Stimulated activated CD8-positive, alpha-beta memory T cell treated with anti-CD3 and anti-CD28 coated beads, Interleukin-7, amount 100 ng/mL, for 24 hours (primary cell): Measurements from ENCODE around the gene PRKAB2.
"Not testable (repeated sequence)": the region's sequence is repeated elsewhere in the genome, so short reads cannot be mapped to it uniquely, and the experiment has no call there.

ENCODE experiments used
- DNase-seq: peaks from one replicate; pipeline ENCODE4 v3.0.0-alpha.2; 2020; ENCODE audit warnings: low read depth

Gene PRKAB2

DNA sequence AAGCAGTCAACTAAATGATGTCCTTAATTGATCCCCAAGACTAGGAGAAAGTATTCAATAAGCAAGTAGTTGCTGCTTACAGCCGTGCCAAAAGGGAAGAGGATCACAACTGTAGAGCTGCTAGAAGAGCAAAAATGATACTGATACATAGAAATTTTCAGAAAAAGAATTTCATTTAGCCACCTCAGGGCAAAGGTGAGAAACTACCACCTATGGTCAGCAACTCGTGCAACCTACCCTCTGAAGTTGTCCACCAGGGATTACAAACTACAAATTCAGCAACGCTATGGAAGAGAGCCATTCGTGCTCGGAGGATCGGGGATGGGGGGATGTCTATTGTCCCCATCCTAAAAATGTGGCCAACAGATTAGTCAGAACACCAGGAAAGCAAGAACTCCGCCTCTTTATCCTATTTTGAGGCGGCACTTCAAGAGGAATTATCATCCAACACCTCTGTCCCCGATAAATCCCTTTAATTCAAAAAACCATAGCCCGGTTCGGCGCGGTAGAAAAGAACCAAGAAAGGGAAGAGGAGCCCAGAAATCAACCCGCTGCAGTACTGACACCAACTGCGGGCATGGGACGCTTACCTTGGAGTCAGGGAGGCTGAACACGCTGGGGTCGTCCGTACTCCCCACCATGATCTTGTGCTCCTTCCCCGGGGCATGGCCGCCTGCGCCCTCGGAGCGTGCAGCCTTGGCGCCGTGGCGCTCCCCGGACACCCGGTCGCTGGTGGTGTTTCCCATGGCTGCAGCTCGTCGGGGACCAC lies 687 bp downstream of the PRKAB2 start:
- no peak for DNase-seq

DNA sequence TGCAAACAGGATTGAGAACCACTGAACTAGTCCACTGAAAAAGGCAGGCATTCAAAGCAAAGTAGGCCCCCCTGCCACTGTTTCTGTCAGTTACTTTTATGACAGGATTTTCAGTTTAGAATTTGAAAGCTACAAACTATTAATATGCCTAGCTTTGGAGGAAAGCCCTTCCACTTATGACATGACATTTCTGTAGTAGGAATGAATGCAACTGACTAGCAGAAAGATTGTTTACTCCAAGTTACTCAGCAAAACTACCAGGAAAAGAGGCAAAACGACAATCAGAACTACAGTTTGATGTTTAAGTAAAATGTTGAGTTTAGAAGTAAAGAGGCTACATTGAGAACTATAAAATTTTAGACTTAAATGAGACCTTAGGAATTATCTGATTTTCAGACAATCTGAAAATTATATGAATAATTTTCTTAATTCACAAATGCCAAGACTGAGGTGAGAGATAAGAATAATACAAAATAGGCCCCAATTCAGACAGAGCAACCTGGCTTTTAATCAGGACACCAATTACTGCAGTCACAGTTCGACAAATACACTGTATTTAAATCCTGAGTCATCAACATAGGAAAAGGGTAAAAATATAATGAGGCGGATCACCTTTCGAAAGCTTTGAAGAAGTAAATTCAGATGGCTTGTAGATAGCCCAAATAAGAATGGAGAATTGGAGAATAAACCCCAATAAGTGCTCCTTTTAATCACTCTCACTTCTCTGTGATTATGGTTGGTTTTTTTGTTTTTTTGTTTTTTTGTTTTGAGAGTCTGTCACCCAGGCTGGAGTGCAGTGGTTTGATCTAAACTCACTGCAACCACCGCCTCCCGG lies 2.2 kb downstream of the PRKAB2 start:
- DNase-seq = no peak

DNA sequence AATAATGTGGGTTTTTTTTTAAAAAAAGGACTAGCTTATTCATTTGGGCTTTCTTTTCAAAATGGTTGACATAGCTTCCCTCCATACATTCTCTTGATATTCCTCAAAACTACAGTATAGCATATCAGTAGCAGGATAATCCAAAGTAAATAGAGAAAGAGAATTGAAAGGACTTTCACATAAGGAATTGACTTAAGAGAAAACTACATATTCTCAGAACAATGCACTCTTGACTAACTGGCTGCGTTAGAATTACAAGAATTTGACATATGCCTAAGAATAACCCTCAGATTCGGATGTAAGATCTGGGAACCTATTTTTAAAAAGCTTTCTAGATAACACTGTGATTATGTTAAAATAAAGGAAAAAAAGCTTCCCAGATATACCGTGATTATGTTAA lies 3.1 kb downstream of the PRKAB2 start:
- DNase-seq = no peak

DNA sequence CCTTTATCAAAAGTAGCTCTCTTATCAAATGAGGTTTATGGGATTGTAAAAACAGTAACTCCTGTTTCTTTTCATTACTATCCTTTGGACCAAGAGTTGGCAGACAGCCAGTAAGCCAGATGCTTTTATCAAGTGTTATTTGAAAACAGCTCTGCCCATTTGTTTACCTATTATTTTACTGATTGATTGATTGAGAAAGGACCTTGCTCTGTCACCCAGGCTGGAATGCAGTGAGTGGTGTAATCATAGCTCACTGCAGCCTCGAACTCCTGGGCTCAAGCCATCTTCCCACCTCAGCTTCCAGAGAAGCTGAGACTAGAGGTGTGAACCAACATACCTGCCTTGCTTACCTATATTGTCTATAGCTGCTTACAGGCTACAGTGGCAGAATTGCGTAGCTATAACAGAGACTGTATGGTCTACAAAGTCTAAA lies 3.6 kb downstream of the PRKAB2 start:
- DNase-seq = no peak

DNA sequence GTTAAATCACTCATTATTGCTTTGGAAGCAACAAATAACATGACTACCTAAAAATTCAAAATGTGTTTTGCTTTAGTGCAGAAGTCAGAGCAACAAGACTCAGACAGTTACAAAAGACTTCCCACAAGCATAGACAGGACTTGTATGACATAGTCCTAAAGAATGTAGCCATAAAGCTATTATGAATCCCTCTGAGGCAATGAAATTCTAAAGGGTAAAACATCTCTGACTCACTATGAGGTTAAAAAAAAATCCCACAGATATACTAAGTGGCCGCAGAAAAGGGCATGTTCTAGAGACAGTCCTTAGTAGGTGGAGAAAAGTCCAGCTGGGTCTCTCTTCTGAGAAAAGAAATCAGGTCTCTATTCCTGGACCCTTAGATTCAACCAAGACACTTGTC lies 4.9 kb downstream of the PRKAB2 start:
- DNase-seq = no peak

DNA sequence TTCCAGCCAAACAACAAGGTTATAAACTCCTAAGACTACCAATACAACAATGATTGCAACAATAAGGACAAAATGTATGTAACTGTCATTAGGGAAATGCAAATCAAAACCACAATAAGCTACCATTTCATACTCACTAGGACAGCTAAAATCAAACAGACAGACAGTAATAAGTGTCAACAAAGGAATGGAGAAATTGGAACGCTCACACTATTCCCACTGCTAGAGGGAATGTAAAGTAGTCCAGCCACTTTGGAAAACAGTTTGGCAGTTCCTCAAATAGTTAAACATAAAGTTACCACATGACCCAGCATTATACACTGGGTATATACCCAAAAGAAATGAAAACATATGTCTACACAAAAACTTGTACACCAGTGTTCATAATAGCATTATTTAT lies 9.3 kb downstream of the PRKAB2 start:
- no peak for DNase-seq

DNA sequence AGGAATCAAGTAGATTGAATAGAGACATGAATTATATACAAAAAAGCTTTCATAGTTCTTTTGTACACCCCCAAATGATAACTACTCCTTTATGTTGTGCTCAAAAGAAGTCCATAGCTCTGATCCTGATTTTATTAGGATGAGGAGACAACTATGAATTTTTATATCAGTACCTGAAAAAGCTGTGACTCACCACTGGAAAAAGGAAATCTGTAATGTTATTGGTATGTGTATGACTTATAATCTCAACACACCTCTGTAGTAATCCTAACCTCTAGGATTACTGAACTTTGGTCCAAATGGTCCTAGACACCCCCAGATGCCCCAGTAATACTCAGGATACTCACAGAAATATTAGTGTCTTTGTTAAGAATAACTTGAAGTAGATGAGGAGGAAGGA lies 10.2 kb downstream of the PRKAB2 start:
- DNase-seq = no peak

DNA sequence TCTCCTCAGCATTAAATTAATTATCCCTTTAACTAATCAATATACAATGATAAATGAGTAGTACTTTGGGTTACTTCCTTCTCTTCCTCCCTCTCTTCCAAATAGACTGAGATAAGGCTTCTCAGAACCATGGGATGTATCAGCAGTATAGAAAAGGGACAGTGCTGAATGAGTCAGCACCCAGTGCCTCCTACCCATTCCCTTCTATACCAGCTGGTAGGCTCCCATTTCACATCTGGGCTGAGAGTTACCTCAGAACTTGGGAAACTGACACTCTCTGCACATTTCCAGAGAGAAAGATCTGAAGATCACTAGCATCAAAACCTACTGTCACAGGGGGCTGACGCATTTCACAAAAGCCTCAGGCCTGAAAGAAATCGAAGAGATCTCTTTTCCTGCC lies 15.2 kb downstream of the PRKAB2 start:
- not testable (repeated sequence) for DNase-seq

DNA sequence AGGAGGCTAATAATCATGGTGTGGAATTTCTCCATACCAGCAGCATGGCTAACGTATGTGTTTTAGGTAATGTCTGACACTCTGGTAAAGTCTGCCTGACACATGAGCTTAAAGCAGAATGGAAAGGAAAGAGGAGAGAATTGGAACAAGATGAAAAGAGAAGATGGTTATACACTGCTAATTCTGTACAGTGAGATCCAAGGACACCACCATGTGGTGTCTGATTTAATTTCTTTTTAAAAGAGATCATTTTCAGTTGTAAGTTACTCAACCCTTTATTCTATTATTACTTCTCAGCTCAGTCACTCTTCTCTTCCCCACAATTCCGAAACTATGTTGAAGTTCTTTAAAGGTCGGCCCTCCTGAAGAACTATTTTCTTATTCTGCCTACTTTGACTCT lies 15.6 kb downstream of the PRKAB2 start:
- no peak for DNase-seq

DNA sequence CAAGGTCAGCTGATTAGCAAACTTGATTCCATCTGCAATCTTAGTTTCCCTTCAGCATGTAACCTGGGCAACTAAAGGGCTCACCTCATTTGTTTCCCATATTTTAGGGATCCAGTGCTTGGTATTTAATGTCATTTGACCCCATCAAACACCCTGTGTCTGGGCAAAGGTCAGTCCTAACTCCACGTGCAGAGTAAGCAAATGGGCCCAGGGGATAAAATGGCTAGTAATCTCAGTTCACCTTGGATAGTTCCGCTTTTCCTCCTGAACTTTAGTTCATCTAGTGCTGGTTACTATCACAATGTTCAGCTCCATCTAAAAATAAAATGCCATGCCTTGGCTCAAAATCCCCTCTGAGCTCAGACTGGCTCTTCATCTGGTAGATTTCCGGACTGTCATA lies 19.5 kb downstream of the PRKAB2 start:
- DNase-seq = no peak

DNA sequence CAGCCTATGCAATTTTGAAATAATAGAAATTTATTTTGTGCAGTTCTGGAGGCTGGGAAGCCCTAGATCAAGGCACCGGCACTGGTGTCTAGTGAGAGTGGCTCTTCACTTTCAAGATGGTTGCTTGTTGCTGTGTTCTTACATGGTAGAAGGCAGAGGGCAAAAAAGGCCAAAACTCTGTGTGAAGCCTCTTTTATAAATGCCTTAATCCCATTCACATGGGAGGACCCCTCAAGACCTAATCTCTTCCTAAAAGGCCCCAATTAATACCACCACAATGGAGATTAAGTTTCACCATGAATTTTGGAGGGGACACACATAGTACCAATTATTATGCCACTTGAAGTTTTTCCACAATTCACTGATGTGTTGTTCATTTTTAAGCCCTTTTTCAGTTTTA lies 21.0 kb downstream of the PRKAB2 start:
- no peak for DNase-seq

DNA sequence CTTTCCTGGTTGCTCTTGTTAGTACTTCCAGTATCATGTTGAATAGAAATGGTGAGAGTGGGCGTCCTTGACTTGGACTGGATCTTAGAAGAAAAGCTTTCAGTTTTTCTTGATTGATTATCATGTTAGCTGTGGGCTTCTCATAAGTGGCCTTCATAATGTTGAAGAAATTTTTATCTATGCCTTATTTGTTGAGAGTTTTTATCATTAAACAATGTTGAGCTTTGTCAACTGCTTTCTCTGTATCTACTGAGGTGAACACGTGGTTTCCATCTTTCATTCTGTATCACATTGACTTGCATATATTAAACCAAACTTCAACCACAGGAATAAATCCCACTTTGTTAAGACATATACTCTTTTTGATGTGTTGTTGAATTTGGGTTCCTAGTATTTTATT lies 29.4 kb downstream of the PRKAB2 start:
- no peak for DNase-seq

DNA sequence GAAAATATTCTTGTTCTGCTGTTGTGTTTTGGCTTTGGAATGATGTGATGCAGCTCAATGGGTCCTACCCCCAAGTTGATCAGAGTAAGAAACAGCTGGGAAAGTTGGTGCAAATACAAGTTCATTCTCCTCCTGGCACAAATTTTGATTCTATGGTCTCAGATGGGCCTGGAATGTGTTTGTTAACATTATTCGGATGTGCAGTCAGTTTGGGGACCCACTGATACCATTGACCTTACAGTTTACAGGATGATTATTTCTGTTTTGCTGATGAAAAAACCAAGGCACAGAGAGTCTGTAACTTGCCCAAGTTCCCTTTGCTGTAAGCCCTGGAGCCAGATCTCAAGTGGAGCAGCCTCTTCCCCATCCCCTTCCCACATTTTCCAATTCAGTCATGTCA lies 41.5 kb downstream of the PRKAB2 start:
- not testable (repeated sequence) for DNase-seq

DNA sequence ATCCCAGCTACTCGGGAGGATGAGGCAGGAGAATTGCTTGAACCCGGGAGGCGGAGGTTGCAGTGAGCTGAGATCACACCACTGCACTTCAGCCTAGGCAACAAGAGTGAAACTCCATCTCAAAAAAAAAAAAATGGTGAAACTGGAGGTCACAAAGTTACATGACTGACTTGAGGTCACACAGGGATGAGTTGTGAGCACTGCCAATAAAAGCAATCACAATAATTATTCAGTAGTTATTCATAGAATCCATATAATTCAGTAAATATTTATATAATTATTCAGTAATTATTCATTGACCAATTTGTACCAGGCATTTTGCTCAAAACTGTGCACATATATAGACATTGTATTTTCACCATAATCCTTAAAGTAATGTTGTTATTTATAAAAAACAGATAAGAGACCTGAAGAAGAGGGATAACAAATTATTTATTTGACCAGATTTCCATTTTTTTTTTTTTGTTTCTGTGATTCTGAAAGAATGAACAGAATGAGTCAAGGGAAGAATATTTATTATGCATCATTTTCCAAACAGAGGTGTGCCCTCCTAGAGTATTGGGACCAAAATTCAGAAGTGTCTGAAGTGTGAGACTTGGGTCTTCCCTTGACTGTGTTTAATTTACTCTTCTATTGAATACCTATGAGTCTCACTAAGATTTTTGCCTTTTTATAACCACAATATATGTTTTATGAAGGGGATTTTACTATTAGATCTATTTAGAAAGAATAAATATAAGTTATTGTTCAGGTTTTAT lies 43.0 kb downstream of the PRKAB2 start:
- no peak for DNase-seq

DNA sequence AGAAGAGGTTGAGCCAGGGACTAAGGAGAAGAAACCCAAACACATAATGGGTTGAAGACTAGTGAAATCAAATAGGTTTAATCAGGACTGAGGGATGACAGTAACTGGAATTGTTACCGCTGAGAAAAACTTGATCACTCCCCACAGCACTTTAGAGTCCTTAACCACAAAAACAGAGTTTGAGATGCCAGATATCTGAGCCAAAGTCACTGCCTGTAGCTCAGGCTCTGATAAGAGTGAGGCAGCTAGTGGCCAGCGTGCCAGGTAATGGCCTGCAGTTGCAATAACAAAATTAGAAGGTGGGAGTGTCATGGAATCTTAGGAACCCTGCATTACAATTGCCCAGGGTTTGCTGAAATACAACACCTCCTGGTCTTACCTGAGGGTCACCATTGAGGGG lies 48.0 kb downstream of the PRKAB2 start:
- DNase-seq = no peak

DNA sequence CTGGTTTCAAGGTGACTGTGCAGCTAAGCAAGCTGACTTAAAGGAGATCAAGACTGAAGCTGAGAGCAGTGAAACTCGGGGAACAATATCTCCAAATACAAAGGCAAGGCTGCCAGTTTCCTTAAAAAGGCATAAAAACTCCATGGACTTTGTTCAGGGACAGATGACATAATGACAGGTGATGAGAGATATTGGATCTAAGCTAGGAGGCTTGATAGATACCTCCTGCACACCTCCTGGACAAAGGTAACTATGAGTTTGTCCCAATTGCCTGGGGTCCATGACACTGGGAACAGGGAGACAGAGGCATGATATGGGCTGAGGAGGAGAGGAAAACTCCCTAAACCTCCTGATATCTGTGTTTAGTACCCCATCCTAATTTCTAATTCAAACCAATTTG lies 55.2 kb downstream of the PRKAB2 start:
- no peak for DNase-seq

DNA sequence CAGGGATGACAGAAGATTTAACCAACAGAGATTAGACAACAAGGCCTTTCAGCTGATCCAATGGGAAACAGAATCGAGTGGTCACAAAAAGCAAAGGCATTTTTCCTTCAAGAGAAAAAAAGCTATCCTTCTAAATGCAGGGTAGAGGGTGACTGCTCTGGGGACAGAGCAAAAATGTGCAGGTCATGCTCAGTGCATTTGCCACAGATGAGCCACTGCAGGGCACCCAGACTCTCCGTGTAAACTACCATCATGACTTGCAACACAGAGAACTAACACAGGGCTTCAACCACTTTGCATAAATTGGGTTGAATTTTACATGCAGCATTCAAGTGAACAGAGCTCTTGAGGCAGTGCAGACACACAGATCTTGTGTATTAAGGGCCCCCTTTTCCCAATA lies 56.8 kb downstream of the PRKAB2 start:
- DNase-seq = no peak

DNA sequence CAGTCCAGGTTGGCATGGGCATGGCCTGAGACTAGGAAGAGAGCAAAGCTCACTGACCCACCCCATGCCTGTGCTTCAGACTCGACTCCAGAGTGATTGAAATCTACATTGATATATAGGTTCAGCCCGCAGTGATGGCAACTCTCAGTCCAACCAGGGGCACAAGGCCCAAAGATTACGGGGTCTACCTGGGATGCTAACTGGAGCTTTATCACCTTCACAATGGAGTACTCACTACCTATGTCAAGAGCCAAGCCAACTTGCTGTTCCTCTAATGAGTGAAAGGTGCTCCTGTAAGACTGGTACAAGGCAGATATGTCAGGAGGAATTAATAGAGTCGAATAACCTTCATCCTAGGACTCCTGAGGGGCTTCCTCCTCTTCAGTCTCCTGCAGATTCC lies 57.2 kb downstream of the PRKAB2 start:
- not testable (repeated sequence) for DNase-seq

DNA sequence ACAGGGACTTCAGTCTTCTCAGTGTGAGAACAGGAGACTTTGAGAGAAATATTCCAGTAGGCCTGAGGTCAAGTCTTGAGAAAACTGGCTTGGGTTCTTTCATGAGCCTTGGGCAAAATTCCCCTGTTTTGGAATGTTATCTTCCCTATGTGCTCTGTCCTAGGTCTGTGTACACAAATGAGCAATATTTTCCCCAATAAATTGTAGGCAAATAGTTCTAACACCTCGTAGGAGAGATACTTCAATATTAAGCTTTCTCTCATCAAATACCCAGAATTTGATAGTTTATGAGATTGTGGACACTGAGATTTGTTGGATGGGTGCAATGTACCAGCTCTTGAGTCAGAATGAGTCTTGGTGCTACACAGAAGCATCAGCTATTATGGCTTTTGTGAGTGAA lies 57.9 kb downstream of the PRKAB2 start:
- DNase-seq = not testable (repeated sequence)

DNA sequence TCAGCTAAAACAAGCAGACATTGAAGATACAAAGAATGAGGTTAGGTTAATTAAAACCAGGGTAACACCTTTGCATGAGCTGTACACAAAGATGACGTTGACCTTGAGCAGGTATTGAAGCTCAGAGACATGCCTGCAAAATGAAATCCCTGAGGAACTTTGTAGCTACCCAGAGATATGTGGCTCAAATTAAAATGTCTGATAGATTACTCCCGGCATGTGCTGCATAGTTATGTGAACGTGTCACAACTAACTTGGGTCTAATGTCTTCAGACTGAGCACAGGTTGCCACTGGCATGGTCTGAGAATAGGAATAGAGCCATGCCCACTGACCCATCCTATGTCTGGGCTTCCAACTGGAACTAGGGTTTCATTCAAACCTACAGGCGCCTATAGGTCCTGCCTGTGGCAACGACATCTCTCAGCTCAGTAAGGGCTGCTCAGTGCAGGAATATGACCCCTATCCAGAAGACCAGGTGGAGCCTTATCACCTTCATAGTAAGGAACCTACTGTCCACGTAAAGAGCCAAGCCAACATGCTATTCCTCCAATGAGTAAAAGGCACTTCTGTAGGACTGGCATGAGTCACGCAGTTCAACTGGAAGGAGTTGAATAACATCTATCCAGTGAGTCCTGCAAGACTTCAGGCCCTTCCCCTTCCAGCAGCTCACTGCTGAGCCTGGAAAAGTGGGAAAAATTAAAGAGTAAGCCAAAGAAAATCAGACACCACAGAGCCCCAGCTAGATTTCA lies 60.7 kb downstream of the PRKAB2 start:
- DNase-seq = no peak

DNA sequence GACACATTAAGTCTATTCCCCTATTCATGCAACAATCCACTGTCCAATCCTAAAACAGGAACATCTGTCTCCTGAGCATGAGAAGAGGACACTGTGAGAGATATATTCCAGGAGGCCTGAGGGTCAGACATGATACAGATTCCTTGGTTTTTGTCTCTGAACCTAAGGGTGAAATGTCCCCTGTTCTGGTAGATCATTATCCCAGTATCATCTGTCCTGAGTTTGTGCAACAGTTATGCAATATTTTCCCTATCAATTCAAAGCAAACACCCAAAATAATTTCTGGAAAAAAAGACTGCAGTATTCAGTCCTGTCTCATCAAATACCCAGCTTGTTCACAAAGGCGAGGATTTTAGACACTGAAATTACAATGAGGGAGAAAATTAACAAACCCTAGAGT lies 61.4 kb downstream of the PRKAB2 start:
- DNase-seq = no peak

DNA sequence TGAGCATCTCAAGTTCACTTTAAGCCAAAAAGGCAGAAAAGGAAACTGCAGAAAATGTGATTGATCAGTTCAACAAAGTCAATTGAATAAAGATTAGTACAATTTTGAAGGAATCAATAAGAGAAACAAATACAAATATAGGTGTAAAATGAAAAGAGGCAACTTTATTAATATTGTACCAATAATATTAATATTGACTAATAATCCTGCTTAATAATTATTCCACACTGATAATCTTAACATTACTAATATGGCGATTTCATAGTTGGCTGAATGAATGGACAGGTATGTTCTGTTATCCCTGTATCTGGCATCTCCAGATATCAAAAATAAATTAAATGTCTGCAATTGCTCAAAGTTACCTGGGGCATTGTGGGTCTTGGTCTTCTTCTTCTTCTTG lies 61.8 kb downstream of the PRKAB2 start:
- DNase-seq = no peak
